Testis (tissue), 2 donors: ENCODE results near the gene LRFN2.

Source experiments
- POLR2A ChIP-seq: fragments of 450-650 bp; IDR thresholded peaks from one replicate; pipeline ENCODE4 v1.6.1; 2017; ENCODE audit warnings: antibody characterized with exemption, mild to moderate bottlenecking, moderate library complexity
- TF ChIP-seq, protein P1 (sequence below), 3 experiments: fragments of 450-650 bp in 2 of 3; fragments of 200-600 bp in 1 of 3; sonication (generic) in 1 of 3; IDR thresholded peaks; one replicate each; pipeline ENCODE4 v1.5.1; 2016 to 2019; ENCODE audit warnings: antibody characterized with exemption in 3 of 3, mild to moderate bottlenecking in 2 of 3, moderate library complexity in 1 of 3

DNA sequence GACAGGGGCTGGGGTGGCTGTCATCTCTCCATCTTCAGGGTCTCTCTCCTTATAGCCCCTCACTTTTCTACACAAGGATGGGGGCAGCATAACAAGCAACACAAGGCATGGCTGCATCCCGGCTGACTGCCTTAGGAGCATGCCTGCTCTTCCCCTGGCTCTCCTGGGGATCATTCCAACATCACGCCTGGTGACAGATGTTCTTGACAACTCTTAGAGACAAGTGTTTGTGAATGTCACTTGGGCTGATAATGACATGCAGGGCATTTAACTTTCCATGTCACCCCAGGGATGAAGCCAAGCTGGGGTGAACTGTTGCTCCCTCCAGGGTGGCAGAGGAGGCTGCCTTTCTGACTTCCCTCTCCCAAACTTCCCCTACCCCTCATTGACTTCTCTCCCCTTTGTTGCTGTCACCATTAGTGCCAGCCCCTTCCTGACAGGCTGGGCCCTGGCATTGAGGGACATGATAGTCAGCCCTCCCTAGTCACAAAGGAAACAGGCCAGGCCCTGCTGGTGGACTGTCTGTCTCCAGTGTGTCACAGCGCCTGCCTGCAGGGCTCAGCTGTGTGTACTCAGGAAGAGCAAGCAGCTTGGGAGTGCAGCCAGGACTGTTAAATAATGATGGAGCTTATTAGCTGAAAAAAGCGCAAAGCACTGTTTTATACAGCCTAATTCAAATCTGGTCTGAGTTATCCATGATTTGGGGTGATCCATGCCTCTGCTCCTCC is 161.8 kb downstream of the LRFN2 start:
- TF ChIP-seq, protein P1, sequence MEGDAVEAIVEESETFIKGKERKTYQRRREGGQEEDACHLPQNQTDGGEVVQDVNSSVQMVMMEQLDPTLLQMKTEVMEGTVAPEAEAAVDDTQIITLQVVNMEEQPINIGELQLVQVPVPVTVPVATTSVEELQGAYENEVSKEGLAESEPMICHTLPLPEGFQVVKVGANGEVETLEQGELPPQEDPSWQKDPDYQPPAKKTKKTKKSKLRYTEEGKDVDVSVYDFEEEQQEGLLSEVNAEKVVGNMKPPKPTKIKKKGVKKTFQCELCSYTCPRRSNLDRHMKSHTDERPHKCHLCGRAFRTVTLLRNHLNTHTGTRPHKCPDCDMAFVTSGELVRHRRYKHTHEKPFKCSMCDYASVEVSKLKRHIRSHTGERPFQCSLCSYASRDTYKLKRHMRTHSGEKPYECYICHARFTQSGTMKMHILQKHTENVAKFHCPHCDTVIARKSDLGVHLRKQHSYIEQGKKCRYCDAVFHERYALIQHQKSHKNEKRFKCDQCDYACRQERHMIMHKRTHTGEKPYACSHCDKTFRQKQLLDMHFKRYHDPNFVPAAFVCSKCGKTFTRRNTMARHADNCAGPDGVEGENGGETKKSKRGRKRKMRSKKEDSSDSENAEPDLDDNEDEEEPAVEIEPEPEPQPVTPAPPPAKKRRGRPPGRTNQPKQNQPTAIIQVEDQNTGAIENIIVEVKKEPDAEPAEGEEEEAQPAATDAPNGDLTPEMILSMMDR (IDR thresholded peaks at IDR 0.05) = no peak
- no peak for TF ChIP-seq POLR2A
